HCT116 (cell line): Measurements from ENCODE around the gene NHLH1. TPM values are rescaled to one million over a fixed set of nuclear protein-coding genes. Genes with fewer than 3 reads are reported as not detected.

Source experiments
- ATAC-seq: fragments of 200-7000 bp; cut with Tn5 transposase; 2 replicates; pipeline ENCODE4 v1.9.1; 2020; ENCODE audit warnings: mild to moderate bottlenecking, moderate library complexity
- BruUV-seq: library from RNA; stranded (reverse); fragments of 400-500 nt; replicated peaks from 2 replicates; lab custom pipeline; 2021; lab: Mats Ljungman, UMichigan
- CTCF ChIA-PET: fragments of 300-600 bp; sonication (Branson Sonifier 250); formaldehyde crosslinking; loops from one replicate; lab custom pipeline; 2021; ENCODE audit warnings: antibody characterized with exemption; lab: Charles Lee
- POLR2A ChIA-PET: fragments of 300-600, 350-600 bp; sonication (Branson Sonifier 250); formaldehyde crosslinking; loops from one replicate; lab custom pipeline; 2021; ENCODE audit warnings: antibody characterized with exemption; lab: Charles Lee
- RAD21 ChIA-PET, 2 experiments: fragments of 300-600 bp; sonication (Branson Sonifier 250); formaldehyde crosslinking; loops; one replicate each; lab custom pipeline; 2023; ENCODE audit warnings: low total read pairs in 2 of 2; ENCODE audit not compliant: uncharacterized antibody in 2 of 2, unreplicated experiment in 2 of 2, low non-redundant PET in 1 of 2; lab: Charles Lee
- DNase-seq: peaks from one replicate; pipeline ENCODE4 v3.0.0-alpha.2; 2010; ENCODE audit warnings: low read depth, low spot score
- H2AFZ ChIP-seq: fragments of 200-600 bp; shearing (Covaris generic), sonication (generic); 2 replicates; pipeline ENCODE4 v1.6.1; 2017; ENCODE audit warnings: low read depth, mixed run types, mixed read lengths, antibody characterized with exemption, low read length; ENCODE audit not compliant: poor library complexity, severe bottlenecking
- H3K27ac ChIP-seq: 2 replicates; pipeline ENCODE4 v1.5.1; 2012; ENCODE audit warnings: low read depth, low read length
- H3K27me3 ChIP-seq: fragments of 200-600 bp; sonication (generic); 2 replicates; pipeline ENCODE4 v1.6.1; 2016; ENCODE audit warnings: mixed run types, low read length, mixed read lengths; ENCODE audit not compliant: insufficient read depth
- H3K36me3 ChIP-seq, 2 experiments: fragments of 200-500 bp in 1 of 2; fragments of 200-600 bp in 1 of 2; sonication (Bioruptor generic) in 1 of 2; sonication (generic) in 1 of 2; 2 replicates each; pipeline versions ENCODE4 v1.5.1 to v1.6.1; 2014 to 2016; ENCODE audit warnings: low read length in 2 of 2, inconsistent platforms in 1 of 2, mixed read lengths in 1 of 2, mixed run types in 1 of 2; ENCODE audit not compliant: insufficient read depth in 2 of 2, control insufficient read depth in 1 of 2
- H3K4me1 ChIP-seq, 2 experiments: fragments of 200-600 bp in 1 of 2; sonication (generic) in 1 of 2; 2 replicates each; pipeline versions ENCODE4 v1.5.1 to v1.6.1; 2012 to 2017; ENCODE audit warnings: low read length in 2 of 2, inconsistent platforms in 1 of 2, mild to moderate bottlenecking in 1 of 2, mixed read lengths in 1 of 2, mixed run types in 1 of 2, moderate library complexity in 1 of 2; ENCODE audit not compliant: insufficient read depth in 2 of 2, control insufficient read depth in 1 of 2
- H3K4me2 ChIP-seq: fragments of 200-600 bp; sonication (generic); 2 replicates; pipeline ENCODE4 v1.6.1; 2017; ENCODE audit warnings: mixed run types, low read length, mixed read lengths
- H3K4me3 ChIP-seq, 2 experiments: fragments of 200-600 bp in 1 of 2; sonication (generic) in 1 of 2; replicated peaks in 1 of 2; 2 replicates each; pipeline ENCODE4 v1.5.1; 2011 to 2016; ENCODE audit warnings: low read length in 2 of 2, control low read depth in 1 of 2, low read depth in 1 of 2, mild to moderate bottlenecking in 1 of 2, mixed read lengths in 1 of 2, mixed run types in 1 of 2
- H3K79me2 ChIP-seq: fragments of 200-600 bp; sonication (generic); 2 replicates; pipeline ENCODE4 v1.6.1; 2017; ENCODE audit warnings: mild to moderate bottlenecking, mixed run types, low read length, moderate library complexity, mixed read lengths; ENCODE audit not compliant: insufficient read depth
- H3K9ac ChIP-seq: fragments of 200-600 bp; sonication (generic); 2 replicates; pipeline ENCODE4 v1.6.1; 2016; ENCODE audit warnings: low read length, mixed read lengths
- H3K9me2 ChIP-seq: fragments of 200-600 bp; sonication (generic), shearing (Covaris generic); 2 replicates; pipeline ENCODE4 v1.6.1; 2017; ENCODE audit warnings: mixed run types, mild to moderate bottlenecking, moderate library complexity; ENCODE audit not compliant: insufficient read depth
- H3K9me3 ChIP-seq, 2 experiments: fragments of 200-500 bp in 1 of 2; fragments of 200-600 bp in 1 of 2; sonication (Bioruptor generic) in 1 of 2; sonication (generic) in 1 of 2; 2 replicates each; pipeline ENCODE4 v1.6.1; 2014 to 2017; ENCODE audit warnings: low read length in 2 of 2, mixed read lengths in 2 of 2, inconsistent platforms in 1 of 2, low read depth in 1 of 2, mild to moderate bottlenecking in 1 of 2, mixed run types in 1 of 2, moderate library complexity in 1 of 2; ENCODE audit not compliant: control insufficient read depth in 1 of 2, insufficient read depth in 1 of 2
- H4K20me1 ChIP-seq: fragments of 200-600 bp; sonication (generic), shearing (Covaris generic); 2 replicates; pipeline ENCODE4 v1.6.1; 2017; ENCODE audit warnings: mixed run types, mild to moderate bottlenecking, moderate library complexity; ENCODE audit not compliant: insufficient read depth
- ATF3 ChIP-seq: IDR thresholded peaks from 2 replicates; pipeline ENCODE4 v1.6.1; 2012
- CBX3 ChIP-seq: IDR thresholded peaks from 2 replicates; pipeline ENCODE4 v1.6.1; 2012; ENCODE audit warnings: low read depth
- CEBPB ChIP-seq: IDR thresholded peaks from 2 replicates; pipeline ENCODE4 v1.6.1; 2012; ENCODE audit warnings: low read depth
- EGR1 ChIP-seq: IDR thresholded peaks from 2 replicates; pipeline ENCODE4 v1.6.1; 2012; ENCODE audit warnings: low read depth
- ELF1 ChIP-seq: IDR thresholded peaks from 2 replicates; pipeline ENCODE4 v1.6.1; 2012; ENCODE audit warnings: low read depth, borderline replicate concordance
- EZH2 ChIP-seq: fragments of 200-600 bp; sonication (generic); IDR thresholded peaks from 2 replicates; pipeline ENCODE4 v1.6.1; 2017; ENCODE audit warnings: antibody characterized with exemption, mixed run types
- JUND ChIP-seq: IDR thresholded peaks from 2 replicates; pipeline ENCODE4 v1.6.1; 2012
- POLR2A ChIP-seq: IDR thresholded peaks from 2 replicates; pipeline ENCODE4 v1.7.0; 2011; ENCODE audit warnings: borderline replicate concordance; ENCODE audit not compliant: insufficient read depth, insufficient read length; ENCODE audit errors: extremely low read depth
- POLR2AphosphoS5 ChIP-seq: IDR thresholded peaks from 2 replicates; pipeline ENCODE4 v1.6.1; 2011; ENCODE audit warnings: mild to moderate bottlenecking, low read depth, low read length, moderate library complexity
- SIN3A ChIP-seq: IDR thresholded peaks from 2 replicates; pipeline ENCODE4 v1.6.1; 2012; ENCODE audit warnings: low read depth
- SP1 ChIP-seq: IDR thresholded peaks from 2 replicates; pipeline ENCODE4 v1.6.1; 2012; ENCODE audit warnings: low read depth
- SRF ChIP-seq: IDR thresholded peaks from 2 replicates; pipeline ENCODE4 v1.6.1; 2012; ENCODE audit warnings: low read depth
- TCF7L2 ChIP-seq: IDR thresholded peaks from 2 replicates; pipeline ENCODE4 v1.7.0; 2011; ENCODE audit warnings: borderline replicate concordance, inconsistent platforms; ENCODE audit not compliant: insufficient read depth, insufficient read length; ENCODE audit errors: extremely low read depth
- ZFX ChIP-seq: fragments of 450-650 bp; IDR thresholded peaks from 2 replicates; pipeline ENCODE4 v1.6.1; 2017
- ZNF274 ChIP-seq: fragments of 200-500 bp; sonication (Bioruptor generic); IDR thresholded peaks from 2 replicates; pipeline ENCODE4 v1.6.1; 2014; ENCODE audit warnings: mild to moderate bottlenecking, low read depth, low read length, inconsistent platforms
- intact Hi-C: fragments of 100-400 bp; cut with micrococcal nuclease; formaldehyde crosslinking; loops from 2 replicates; pipeline ENCODE4 v1.10.0; 2022
- total RNA-seq: library from RNA; stranded (reverse); gene quantifications from one replicate; pipeline ENCODE4 v1.2.1, GENCODE V29; 2021; ENCODE audit not compliant: unreplicated experiment
- TF ChIP-seq, protein P1 (sequence below): IDR thresholded peaks from 2 replicates; pipeline ENCODE4 v1.6.1; 2012
- TF ChIP-seq, protein P2 (sequence below), 3 experiments: fragments of 200-600 bp in 1 of 3; sonication (generic) in 1 of 3; IDR thresholded peaks in 2 of 3; conservative IDR thresholded peaks in 1 of 3; 2 replicates each; pipeline ENCODE4 v1.5.1; 2012 to 2017; ENCODE audit warnings: low read depth in 2 of 3, low read length in 2 of 3, antibody characterized with exemption in 1 of 3, borderline replicate concordance in 1 of 3, control low read depth in 1 of 3, mild to moderate bottlenecking in 1 of 3, mixed read lengths in 1 of 3, mixed run types in 1 of 3, moderate library complexity in 1 of 3; ENCODE audit not compliant: insufficient read depth in 1 of 3

NHLH1 gene
- total RNA-seq, 1 experiment from 2014 or later = 0.12 TPM

GRCh38 chr1:160328184-160328583 lies 38.7 kb upstream of the NHLH1 start:
- H4K20me1 ChIP-seq = no peaks in the 10 kb centered on the region
- no peaks in the 10 kb centered on the region for H3K4me1 ChIP-seq
- ATAC-seq = no peak
- no TSS peak for BruUV-seq
- no peaks in the 10 kb centered on the region for H3K27me3 ChIP-seq
- H3K9ac ChIP-seq = no peak overlapping the region
- CTCF ChIA-PET = no interaction called here
- H3K27ac ChIP-seq = no peak overlapping the region
- no peak overlapping the region for H3K4me2 ChIP-seq
- H3K79me2 ChIP-seq = peaks cover 9% of the 10 kb centered on the region; the same call in 1 of the 2 replicates
- H3K36me3 ChIP-seq = peaks cover 48 to 58% of the 10 kb centered on the region in 2 experiments
- no peaks in the 10 kb centered on the region for H3K9me3 ChIP-seq
- intact Hi-C loops = no loop called here
- H2AFZ ChIP-seq = no peak overlapping the region
- H3K4me3 ChIP-seq = no peak overlapping the region
- DNase-seq = no peak
- H3K9me2 ChIP-seq = no peaks in the 10 kb centered on the region
- RAD21 ChIA-PET = no interaction called here
- POLR2A ChIA-PET = no interaction called here
- TF ChIP-seq ELF1 = no peak
- no peak for TF ChIP-seq EZH2
- TF ChIP-seq, protein P1, sequence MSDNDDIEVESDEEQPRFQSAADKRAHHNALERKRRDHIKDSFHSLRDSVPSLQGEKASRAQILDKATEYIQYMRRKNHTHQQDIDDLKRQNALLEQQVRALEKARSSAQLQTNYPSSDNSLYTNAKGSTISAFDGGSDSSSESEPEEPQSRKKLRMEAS = no peak
- TF ChIP-seq CEBPB = no peak
- no peak for TF ChIP-seq POLR2A
- no peak for TF ChIP-seq POLR2AphosphoS5
- no peak for TF ChIP-seq SRF
- no peak for TF ChIP-seq ZNF274
- TF ChIP-seq, protein P2, sequence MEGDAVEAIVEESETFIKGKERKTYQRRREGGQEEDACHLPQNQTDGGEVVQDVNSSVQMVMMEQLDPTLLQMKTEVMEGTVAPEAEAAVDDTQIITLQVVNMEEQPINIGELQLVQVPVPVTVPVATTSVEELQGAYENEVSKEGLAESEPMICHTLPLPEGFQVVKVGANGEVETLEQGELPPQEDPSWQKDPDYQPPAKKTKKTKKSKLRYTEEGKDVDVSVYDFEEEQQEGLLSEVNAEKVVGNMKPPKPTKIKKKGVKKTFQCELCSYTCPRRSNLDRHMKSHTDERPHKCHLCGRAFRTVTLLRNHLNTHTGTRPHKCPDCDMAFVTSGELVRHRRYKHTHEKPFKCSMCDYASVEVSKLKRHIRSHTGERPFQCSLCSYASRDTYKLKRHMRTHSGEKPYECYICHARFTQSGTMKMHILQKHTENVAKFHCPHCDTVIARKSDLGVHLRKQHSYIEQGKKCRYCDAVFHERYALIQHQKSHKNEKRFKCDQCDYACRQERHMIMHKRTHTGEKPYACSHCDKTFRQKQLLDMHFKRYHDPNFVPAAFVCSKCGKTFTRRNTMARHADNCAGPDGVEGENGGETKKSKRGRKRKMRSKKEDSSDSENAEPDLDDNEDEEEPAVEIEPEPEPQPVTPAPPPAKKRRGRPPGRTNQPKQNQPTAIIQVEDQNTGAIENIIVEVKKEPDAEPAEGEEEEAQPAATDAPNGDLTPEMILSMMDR (IDR thresholded peaks at IDR 0.05 in 2 of 3, conservative IDR thresholded peaks at IDR 0.05 in 1 of 3; ENCODE audit: borderline replicate concordance in 1 of 3, insufficient read depth in 1 of 3, low read depth in 2 of 3, low read length in 2 of 3) = no peak
- no peak for TF ChIP-seq CBX3
- no peak for TF ChIP-seq JUND
- no peak for TF ChIP-seq EGR1
- TF ChIP-seq ATF3 = no peak
- TF ChIP-seq SP1 = no peak
- TF ChIP-seq TCF7L2 = no peak
- TF ChIP-seq SIN3A = no peak
- TF ChIP-seq ZFX = no peak
- TF ChIP-seq, all 23 proteins: peak for 0
